Sigmoid colon (tissue), 7 donors: ENCODE results near the gene ELF2. TPM values are rescaled to one million over a fixed set of nuclear protein-coding genes. Genes with fewer than 3 reads are reported as not detected.

Experiments
- DNase-seq: peaks from one replicate; pipeline ENCODE4 v3.0.0-alpha.2; 2019
- H3K27ac ChIP-seq, 4 donors: fragments of 200-600 bp; sonication (generic); one replicate each; pipeline ENCODE4 v1.5.1; 2016 to 2019; ENCODE audit warnings: mild to moderate bottlenecking in 1 of 4
- H3K27me3 ChIP-seq, 3 donors: fragments of 200-600 bp; sonication (generic); one replicate each; pipeline ENCODE4 v1.5.1; 2019; ENCODE audit warnings: mild to moderate bottlenecking in 1 of 3
- H3K36me3 ChIP-seq, 4 donors: fragments of 200-600 bp; sonication (generic); one replicate each; pipeline ENCODE4 v1.5.1; 2016 to 2019
- H3K4me1 ChIP-seq, 4 donors: fragments of 200-600 bp; sonication (generic); one replicate each; pipeline ENCODE4 v1.5.1; 2017 to 2019
- H3K4me3 ChIP-seq, 4 donors: fragments of 200-600 bp; sonication (generic); one replicate each; pipeline ENCODE4 v1.5.1; 2017 to 2019; ENCODE audit warnings: mild to moderate bottlenecking in 2 of 4, moderate library complexity in 1 of 4
- H3K9me3 ChIP-seq, 4 donors: fragments of 200-600 bp in 3 of 4; sonication (generic) in 3 of 4; one replicate each; pipeline versions ENCODE4 v1.5.1 to v1.6.1; 2013 to 2019
- CTCF ChIP-seq, 4 experiments: fragments of 450-650 bp in 3 of 4; fragments of 200-600 bp in 1 of 4; IDR thresholded peaks; one replicate each; pipeline ENCODE4 v1.5.1; 2016 to 2019; ENCODE audit warnings: antibody characterized with exemption in 4 of 4, mild to moderate bottlenecking in 3 of 4, moderate library complexity in 2 of 4
- EP300 ChIP-seq, 4 donors: sonication (generic); formaldehyde crosslinking; IDR thresholded peaks; one replicate each; pipeline ENCODE4 v1.6.1; 2017; ENCODE audit warnings: antibody characterized with exemption in 4 of 4
- POLR2A ChIP-seq, 2 donors: fragments of 450-650 bp; IDR thresholded peaks; one replicate each; pipeline ENCODE4 v1.6.1; 2016; ENCODE audit warnings: antibody characterized with exemption in 2 of 2, mild to moderate bottlenecking in 2 of 2, moderate library complexity in 2 of 2
- POLR2AphosphoS5 ChIP-seq, 4 donors: sonication (generic); formaldehyde crosslinking; IDR thresholded peaks; one replicate each; pipeline ENCODE4 v1.6.1; 2017; ENCODE audit warnings: antibody characterized with exemption in 4 of 4
- whole genome bisulfite sequencing, 2 donors: extraction: QIAGEN DNeasy Blood & Tissue Kit; methylation state at CpG; one replicate each; pipeline ENCODE4 v1.1.7; 2013; 5-methylcytosine and 5-hydroxymethylcytosine counted together
- intact Hi-C: fragments of 100-400 bp; cut with DNase I; formaldehyde crosslinking; loops from one replicate; pipeline ENCODE4 v1.15.1; 2023
- polyA plus RNA-seq, 3 donors: library from polyadenylated mRNA; stranded (reverse); fragments of 200-250 nt; gene quantifications; one replicate each; pipeline ENCODE4 v1.2.3, GENCODE V29; 2013
- total RNA-seq, 4 donors: library from RNA; depleted of rRNA; stranded (reverse); fragments of >200 nt; gene quantifications; one replicate each; pipeline ENCODE4 v1.1.0, GENCODE V29; 2016
- donor health status: healthy with polysubstance abuse.
- donor health status: Bipolar disorder and iron deficiency.
- donor health status: healthy.

Gene ELF2
- total and polyA plus RNA-seq, 7 donors, result 9.9 to 83.6 (median 61.4) TPM

GRCh38 chr4:139154134-139154421, 22.9 kb downstream of the ELF2 start:
- no peaks in the 10 kb centered on the region for H3K36me3 ChIP-seq
- no peaks in the 10 kb centered on the region for H3K9me3 ChIP-seq
- DNase-seq, result no peak
- H3K4me3 ChIP-seq, result no peak overlapping the region
- TF ChIP-seq POLR2A (IDR thresholded peaks at IDR 0.05) (no peak), CTCF (IDR thresholded peaks at IDR 0.05) (no peak), EP300 (IDR thresholded peaks at IDR 0.05) (no peak), POLR2AphosphoS5 (IDR thresholded peaks at IDR 0.05) (no peak)
- no peak overlapping the region for H3K27ac ChIP-seq
- 86 to 94% methylated on average over 2 of the region's 2 CpGs for WGBS, 2 donors
- H3K27me3 ChIP-seq, result no peaks in the 10 kb centered on the region
- peaks cover 0 to 32% (median 20%) of the 10 kb centered on the region in 4 donors for H3K4me1 ChIP-seq
- intact Hi-C loops, result no loop called here

GRCh38 chr4:139153411-139154133, 23.4 kb downstream of the ELF2 start:
- DNase-seq, result no peak
- H3K27ac ChIP-seq, result no peak overlapping the region
- H3K4me3 ChIP-seq, result no peak overlapping the region
- peaks cover 0 to 32% (median 19%) of the 10 kb centered on the region in 4 donors for H3K4me1 ChIP-seq
- no peaks in the 10 kb centered on the region for H3K9me3 ChIP-seq
- TF ChIP-seq CTCF (IDR thresholded peaks at IDR 0.05), result no peak
- TF ChIP-seq EP300 (IDR thresholded peaks at IDR 0.05), result no peak
- no peak for TF ChIP-seq POLR2AphosphoS5 (IDR thresholded peaks at IDR 0.05)
- TF ChIP-seq POLR2A (IDR thresholded peaks at IDR 0.05), result no peak
- H3K36me3 ChIP-seq, result no peaks in the 10 kb centered on the region
- no peaks in the 10 kb centered on the region for H3K27me3 ChIP-seq
- intact Hi-C loops, result no loop called here
- WGBS, 2 donors, result 98 to 100% methylated on average over 1 of the region's 1 CpG

- no peak overlapping the region for H3K4me3 ChIP-seq
- no peak for DNase-seq
- intact Hi-C loops, result no loop called here
- H3K27me3 ChIP-seq, result no peaks in the 10 kb centered on the region
- H3K4me1 ChIP-seq, result peaks cover 0 to 32% (median 19%) of the 10 kb centered on the region in 4 donors
- H3K9me3 ChIP-seq, result no peaks in the 10 kb centered on the region
- 89 to 93% methylated on average over 2 of the region's 2 CpGs for WGBS, 2 donors
- no peaks in the 10 kb centered on the region for H3K36me3 ChIP-seq
- H3K27ac ChIP-seq, result no peak overlapping the region
- TF ChIP-seq CTCF (IDR thresholded peaks at IDR 0.05) (no peak), EP300 (IDR thresholded peaks at IDR 0.05) (no peak), POLR2A (IDR thresholded peaks at IDR 0.05) (no peak), POLR2AphosphoS5 (IDR thresholded peaks at IDR 0.05) (no peak)
Observed at GRCh38 chr4:139152249-139152648, 24.8 kb downstream of the ELF2 start.

GRCh38 chr4:139146926-139147629, 29.9 kb downstream of the ELF2 start:
- no peak overlapping the region for H3K27ac ChIP-seq
- no peaks in the 10 kb centered on the region for H3K27me3 ChIP-seq
- 95 to 96% methylated on average over 8 of the region's 8 CpGs for WGBS, 2 donors
- TF ChIP-seq POLR2AphosphoS5 (IDR thresholded peaks at IDR 0.05) (no peak), EP300 (IDR thresholded peaks at IDR 0.05) (no peak), POLR2A (IDR thresholded peaks at IDR 0.05) (no peak), CTCF (IDR thresholded peaks at IDR 0.05) (no peak)
- H3K9me3 ChIP-seq, result no peaks in the 10 kb centered on the region
- H3K4me1 ChIP-seq, result peaks cover 0 to 32% (median 24%) of the 10 kb centered on the region in 4 donors
- no peaks in the 10 kb centered on the region for H3K36me3 ChIP-seq
- intact Hi-C loops, result no loop called here
- DNase-seq, result peak; percentile 9
- no peak overlapping the region for H3K4me3 ChIP-seq
